DMS79 treated with DMSO at 0.1 percent for 48 hours (cell line): Measurements from ENCODE around the gene B3GNT4.
"Not testable (repeated sequence)": the region's sequence is repeated elsewhere in the genome, so short reads cannot be mapped to it uniquely, and the experiment has no call there.

Experiments used
- DNase-seq: peaks from one replicate; lab custom pipeline; 2025; lab: John Stamatoyannopoulos, UW

Gene B3GNT4

DNA sequence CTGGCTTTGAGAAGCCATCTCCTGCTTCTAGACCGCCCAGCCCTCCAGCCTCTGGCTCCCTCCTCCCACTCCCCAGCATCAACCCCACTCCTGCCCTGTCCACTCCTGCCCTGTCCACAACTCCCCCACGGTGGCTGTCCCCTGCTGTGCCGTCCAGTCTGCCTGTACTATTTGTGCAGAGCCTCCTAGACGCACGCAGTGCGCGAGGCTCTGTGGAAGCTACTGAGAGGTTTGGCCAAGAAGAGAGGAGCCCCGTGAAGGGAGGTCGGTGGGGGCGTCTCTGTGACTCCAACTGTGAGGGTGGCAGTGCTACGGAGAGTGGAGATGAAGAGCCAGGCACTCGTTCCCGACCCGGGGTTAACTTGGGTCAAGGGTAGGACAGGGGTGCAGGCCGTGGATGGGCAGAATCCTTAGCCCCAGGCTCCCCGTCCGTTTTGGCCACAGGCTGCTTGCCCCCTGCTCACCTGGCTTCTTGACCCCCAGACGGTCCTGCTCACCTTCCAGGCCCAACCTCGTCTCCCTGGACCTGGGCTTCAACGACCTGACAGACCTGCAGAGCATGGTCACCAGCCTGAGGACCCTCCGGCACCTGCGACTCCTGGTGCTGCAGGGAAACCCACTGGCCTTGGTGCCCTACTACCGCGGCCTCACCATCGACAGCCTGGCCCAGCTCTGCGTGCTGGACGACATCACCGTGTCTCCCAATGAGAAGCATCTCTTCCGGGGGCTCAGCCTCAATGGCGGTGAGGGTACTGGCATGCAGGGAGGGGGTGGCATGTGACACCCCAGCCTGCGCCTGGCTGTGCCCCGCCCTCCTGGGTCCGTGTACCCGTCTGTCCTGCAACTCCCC lies 13.7 kb upstream of the B3GNT4 start:
- no peak for DNase-seq

DNA sequence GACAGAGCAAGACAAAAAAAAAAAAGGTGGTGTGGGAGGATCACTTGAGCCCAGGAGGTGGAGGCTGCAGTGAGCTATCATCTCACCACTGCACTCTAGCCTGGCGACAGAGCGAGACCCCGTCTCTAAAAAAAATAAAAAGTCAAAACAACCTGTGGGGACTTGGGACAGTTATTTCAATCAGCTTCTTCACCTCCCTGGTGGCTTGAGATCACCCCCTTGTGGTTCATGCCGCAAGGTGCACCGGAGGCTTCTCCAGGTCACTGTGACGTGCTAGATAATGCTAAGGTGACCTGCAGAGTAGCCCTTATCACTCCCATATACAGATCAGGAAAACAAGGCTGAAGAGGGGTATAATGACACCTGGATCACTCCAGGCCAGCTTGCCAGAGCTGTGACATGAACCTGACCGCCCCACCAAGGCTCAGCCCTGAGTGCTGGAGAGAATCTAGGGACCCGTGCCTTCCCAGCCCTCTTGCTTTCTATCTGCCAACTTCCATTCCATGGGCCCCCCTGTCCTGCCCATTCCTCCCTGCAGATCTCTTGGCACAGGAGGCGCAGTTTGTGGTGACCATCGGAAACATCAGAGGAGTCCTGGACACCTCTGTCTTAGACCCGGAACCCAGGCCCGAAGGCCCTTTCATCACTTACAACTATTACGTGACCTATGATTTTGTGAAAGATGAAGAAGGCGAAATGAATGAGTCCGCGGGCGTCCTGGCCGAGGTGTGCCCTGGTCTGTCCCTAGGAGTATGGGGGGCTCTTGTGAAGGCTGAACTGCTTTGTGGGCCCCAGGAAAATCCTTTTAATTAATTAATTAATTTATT lies 12.5 kb upstream of the B3GNT4 start:
- peak; percentile 33 for DNase-seq

DNA sequence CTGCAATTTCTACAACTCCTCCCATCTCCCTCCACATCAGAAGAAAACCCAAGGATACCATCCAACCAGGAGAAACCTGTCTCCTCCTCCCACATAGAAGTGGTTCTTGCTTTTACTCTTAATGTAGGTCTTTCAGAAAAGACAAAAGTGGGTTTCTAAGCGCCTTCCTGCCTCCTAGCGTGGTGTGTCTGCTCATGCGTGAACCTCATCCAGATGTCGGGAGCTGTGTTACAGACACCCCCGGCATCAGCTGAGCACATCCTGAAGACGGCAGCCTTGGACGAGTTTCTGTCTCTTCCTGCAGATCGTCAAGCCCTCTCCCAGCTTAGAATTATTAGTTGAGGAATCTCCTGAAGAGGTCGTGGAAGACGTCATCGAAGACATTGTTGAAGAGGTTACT lies 11.1 kb upstream of the B3GNT4 start:
- no peak for DNase-seq

DNA sequence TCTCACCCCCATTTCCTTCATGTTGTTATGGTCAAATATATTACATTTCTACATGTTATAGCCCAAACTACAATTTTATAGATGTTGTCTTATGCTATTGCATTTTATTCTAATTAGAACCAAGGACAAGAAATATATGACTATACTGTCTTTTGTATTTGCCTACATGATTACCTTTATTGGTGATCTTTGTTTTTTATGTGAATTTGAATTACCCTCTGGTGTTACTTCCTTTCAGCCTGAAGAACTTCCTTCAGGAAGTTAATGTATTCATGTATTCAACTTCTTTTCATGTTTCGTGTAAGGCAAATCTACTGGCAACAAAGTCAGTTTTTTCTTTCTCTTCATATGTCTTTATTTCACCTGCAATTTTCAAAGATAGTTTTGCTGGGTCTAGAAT lies 8.7 kb upstream of the B3GNT4 start:
- DNase-seq, result no peak

DNA sequence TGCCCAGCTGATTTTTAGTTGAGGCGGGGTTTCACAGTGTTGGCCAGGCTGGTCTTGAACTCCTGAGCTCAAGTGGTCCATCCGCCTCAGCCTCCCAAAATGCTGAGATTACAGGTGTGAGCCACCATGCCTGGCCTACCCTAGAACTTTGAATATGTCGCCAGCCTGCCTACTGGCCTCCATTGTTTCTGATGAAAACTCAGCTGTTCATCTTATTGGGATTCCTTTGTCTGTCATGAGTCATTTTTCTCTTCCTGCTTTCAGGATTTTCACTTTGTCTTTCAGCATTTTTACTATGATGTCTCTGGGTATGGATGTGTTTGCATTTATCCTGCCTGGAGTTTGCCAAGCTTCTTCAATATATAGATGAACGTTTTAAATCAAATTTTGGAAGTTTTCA lies 8.1 kb upstream of the B3GNT4 start:
- no peak for DNase-seq

DNA sequence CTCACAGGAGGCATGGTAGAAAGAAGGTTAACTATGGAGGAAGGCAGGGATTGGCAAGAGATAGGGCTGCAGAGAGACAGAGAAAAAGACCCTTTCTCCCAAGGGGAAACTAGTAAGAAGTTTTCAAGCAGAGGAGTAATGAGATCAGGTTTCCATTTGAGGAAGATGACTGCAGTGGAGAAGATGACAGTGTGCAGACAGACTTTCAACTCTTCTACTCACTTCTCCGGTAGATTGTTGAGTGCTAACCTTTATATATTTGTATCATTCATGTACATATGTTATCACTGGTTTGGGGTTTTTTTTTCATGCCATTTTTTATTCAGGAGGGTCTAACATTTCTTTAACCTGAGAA lies 5.9 kb upstream of the B3GNT4 start:
- no peak for DNase-seq

DNA sequence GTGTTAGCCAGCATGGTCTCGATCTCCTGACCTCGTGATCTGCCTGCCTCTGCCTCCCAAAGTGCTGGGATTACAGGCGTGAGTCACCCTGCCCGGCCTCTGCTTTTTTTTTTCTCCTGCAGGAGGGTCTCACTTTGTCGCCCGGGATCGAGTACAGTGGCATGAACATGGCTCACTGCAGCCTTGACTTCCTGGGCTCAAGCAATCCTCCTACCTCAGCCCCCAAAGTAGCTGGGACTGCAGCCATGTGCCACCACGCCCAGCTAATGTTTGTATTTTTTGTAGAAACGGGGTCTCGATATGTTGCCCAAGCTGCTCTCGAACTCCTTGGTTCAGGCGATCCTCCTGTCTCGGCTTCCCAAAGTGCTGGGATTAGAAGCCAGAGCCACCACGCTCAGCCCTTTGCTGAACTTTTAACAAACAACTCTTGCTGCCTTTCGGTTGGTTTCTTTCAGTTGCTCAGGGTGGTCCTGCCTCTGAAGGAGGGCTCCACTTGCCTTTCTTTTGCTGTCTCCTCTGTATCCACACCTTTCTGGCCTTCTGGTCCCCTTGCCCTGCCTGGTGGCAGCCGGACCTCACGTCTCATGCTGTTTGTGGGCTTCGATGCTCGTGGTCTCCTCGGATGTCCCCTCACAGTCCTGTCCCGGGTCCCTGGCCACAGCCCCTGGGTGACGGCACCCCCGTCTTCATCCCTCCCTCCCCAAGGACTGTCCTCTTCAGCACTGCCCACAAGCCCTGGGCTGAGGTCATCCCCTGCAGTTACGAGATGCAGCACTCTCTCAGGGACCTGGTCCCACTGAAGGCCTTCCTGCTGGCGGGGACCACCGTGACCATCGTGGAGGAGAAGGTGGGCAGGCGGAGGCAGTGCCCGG lies 3.8 kb upstream of the B3GNT4 start:
- no peak for DNase-seq

DNA sequence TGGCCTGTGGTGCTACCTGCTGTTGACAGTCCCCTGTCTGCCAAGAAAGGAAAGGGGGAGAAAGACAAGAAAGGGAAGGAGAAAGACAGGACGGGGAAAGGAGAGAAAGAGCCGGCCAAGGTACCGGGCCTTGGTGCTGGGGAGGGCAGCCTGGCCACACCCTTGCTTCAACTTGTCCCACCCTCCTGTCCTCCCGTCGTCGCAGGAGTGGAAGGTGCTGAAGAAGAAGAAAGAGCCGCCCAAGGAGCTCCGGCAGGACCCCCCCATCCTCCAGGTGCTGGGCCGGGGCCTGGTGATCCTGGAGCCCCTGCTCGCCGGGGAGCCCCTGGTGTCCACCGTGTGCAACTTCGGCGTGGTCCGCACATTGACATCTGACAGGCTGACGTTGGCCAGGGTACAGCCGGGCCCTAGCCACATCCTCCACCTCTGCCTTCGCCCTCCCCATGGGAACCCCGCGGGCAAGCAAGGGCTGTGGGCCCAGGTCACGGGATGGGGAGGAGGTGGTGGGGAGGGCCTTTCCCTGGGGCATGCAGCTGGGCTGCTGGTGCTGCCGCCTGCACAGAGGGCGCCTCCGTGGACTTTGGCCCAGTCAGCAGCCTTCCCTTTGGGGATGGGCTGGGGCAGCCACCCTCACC lies 2.9 kb upstream of the B3GNT4 start:
- no peak for DNase-seq

DNA sequence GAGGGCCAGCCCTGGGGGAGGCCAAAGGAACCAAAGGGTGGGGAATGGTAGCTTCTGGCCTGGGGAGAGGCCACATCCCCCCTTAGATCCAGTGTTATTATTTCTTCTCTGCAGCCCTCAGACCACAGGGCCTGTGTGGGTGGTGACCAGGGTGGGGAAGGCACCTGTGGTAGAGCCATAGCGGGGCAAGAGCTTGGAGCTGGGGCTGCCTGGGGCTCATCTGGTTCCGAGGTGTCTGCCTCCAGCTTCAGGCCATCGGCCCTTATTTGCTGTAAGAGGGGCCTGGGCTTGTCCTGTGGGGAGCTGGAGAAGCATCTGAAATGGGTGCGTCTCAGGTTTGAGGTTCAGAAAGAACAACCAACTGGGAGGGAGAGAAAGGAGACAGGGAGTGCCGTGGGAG lies 2.1 kb upstream of the B3GNT4 start:
- DNase-seq, result no peak

DNA sequence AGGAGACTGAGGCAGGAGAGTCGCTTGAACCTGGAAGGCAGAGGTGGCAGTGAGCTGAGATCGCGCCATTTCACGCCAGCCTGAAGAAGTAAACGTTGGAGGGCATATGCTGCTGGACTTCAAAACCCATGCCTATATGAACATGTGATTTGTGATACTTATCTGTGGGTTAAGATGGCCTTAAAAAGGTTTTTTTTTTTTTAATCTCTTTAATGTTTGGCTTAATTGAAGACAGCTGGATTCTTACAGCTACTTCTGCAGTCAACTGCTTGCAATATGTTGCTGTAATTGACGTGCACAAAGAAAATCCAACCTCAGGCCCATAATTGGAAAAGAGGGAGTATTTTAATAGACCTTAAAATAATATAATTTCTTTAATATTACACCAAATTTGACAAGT lies 1.5 kb upstream of the B3GNT4 start:
- no peak for DNase-seq

DNA sequence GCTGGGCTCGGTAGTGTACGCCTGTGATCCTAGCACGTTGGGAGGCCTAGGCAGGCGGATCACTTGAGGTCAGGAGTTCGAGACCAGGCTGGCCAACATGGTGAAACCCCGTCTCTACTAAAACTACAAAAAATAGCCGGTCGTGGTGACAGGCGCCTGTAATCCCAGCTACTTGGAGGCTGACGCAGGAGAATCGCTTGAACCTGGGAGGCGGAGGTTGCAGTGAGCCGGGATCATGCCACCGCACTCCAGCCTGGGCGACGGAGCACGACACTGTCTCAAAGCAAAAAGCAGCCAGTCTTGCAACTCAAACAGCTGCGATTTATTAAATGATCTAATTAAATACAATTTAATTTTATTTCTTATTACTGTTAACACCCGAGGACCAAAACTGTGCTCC lies 698 bp upstream of the B3GNT4 start:
- DNase-seq, result not testable (repeated sequence)

DNA sequence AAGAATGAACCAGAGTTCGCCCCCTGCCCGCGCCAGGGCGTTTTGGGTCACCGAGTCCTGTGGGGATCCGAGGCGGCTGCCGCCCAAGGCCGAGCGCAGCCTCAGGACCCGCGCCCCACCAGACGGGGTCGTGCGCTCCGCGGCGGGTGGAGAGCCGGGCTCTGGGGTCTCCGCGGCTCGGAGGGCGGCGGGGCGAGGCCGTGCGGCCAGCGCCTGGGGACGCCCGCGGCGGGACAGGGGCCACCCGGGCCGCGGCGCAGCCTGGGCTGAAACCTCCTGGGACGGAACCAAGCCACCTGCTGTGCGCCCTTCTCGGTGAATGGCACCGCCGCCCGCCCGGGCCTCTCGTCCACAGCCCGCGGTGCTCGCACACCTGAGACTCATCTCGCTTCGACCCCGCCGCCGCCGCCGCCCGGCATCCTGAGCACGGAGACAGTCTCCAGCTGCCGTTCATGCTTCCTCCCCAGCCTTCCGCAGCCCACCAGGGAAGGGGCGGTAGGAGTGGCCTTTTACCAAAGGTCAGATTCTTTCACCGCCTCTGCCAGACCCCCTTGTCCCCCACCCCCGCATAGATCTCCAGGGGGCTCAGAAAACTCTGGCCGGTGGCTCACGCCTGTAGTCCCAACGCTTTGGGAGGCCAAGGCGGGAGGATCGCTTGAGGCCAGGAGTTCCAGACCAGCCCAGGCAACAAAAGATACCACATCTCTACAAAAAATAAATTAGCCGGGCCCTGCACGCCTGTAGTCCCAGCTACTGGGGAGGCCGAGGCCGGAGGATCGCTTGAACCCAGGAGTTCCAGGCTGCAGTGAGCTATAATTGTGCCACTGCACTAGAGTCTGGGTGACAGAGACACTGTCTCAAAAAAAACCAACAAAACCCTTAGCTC lies 901 bp downstream of the B3GNT4 start:
- peak; percentile 5 for DNase-seq

DNA sequence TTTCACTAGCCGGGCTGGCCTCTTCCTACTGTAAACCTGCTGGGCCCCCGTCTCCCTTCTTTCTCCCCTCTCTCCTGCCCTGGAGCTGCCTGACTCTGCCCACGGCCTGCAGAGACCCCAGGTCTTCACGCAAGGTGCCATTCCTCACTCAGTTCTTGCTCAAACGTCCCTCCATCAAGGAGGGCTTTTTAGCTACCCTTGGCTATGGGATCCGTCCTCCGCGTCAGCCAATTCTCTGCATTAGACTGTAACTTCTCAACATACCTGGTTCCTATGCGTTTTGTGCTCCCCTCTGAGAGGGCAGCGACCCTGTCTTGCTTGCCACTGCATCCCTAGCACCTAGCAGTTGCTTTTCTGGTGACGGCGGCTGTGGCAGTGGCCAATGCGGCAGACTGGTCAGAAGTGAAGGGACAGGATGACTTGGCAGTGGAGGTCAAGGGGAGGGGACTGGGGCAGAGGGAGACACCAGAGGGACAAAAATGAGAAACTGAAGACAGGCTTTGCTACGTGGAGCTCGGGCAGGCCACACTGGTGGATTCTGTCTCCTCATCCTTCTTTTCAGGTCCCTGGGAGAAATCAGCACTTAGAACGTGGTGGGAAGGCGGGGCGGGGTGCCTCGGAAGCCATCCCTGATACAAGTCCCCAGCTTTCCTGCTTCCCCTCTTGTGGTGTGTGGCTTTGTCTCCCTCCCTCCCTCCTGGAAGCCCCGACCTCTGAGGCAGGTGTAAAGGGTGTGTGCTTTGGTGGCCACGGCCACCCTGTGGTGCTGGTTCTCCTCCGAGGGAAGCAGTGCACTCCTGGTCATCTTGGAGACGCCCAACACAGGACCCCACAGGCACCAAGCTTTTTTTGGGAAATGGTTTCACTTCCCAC lies 1.8 kb downstream of the B3GNT4 start:
- no peak for DNase-seq

DNA sequence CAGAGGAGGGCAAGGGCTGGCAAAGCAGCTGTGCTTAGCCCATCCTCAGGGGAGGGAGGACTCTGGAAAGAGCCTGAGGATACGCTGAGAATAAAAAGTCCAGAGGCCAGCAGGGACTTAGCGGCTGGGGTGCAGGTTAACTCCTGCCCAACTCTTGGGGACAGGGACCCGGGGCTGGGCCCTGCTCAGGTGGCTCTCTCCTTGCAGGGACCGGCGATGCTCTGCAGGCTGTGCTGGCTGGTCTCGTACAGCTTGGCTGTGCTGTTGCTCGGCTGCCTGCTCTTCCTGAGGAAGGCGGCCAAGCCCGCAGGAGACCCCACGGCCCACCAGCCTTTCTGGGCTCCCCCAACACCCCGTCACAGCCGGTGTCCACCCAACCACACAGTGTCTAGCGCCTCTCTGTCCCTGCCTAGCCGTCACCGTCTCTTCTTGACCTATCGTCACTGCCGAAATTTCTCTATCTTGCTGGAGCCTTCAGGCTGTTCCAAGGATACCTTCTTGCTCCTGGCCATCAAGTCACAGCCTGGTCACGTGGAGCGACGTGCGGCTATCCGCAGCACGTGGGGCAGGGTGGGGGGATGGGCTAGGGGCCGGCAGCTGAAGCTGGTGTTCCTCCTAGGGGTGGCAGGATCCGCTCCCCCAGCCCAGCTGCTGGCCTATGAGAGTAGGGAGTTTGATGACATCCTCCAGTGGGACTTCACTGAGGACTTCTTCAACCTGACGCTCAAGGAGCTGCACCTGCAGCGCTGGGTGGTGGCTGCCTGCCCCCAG lies 2.8 kb downstream of the B3GNT4 start:
- DNase-seq, result no peak

DNA sequence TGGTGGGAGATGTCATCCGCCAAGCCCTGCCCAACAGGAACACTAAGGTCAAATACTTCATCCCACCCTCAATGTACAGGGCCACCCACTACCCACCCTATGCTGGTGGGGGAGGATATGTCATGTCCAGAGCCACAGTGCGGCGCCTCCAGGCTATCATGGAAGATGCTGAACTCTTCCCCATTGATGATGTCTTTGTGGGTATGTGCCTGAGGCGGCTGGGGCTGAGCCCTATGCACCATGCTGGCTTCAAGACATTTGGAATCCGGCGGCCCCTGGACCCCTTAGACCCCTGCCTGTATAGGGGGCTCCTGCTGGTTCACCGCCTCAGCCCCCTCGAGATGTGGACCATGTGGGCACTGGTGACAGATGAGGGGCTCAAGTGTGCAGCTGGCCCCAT lies 3.5 kb downstream of the B3GNT4 start:
- DNase-seq, result no peak

DNA sequence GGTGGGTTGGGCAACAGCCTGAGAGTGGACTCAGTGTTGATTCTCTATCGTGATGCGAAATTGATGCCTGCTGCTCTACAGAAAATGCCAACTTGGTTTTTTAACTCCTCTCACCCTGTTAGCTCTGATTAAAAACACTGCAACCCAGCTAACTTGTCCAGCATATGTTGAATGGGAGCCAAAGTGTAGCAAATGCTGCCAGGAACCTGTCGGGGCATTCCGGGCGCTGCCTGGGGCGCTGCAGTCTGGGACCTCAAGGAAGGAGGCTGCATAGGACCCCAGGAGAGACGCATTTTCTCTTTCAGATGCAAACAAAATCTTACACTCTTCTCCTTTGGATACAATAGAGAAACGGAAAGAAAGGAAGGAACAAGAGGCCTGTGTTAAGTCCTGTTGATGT lies 3.9 kb downstream of the B3GNT4 start:
- DNase-seq, result no peak

DNA sequence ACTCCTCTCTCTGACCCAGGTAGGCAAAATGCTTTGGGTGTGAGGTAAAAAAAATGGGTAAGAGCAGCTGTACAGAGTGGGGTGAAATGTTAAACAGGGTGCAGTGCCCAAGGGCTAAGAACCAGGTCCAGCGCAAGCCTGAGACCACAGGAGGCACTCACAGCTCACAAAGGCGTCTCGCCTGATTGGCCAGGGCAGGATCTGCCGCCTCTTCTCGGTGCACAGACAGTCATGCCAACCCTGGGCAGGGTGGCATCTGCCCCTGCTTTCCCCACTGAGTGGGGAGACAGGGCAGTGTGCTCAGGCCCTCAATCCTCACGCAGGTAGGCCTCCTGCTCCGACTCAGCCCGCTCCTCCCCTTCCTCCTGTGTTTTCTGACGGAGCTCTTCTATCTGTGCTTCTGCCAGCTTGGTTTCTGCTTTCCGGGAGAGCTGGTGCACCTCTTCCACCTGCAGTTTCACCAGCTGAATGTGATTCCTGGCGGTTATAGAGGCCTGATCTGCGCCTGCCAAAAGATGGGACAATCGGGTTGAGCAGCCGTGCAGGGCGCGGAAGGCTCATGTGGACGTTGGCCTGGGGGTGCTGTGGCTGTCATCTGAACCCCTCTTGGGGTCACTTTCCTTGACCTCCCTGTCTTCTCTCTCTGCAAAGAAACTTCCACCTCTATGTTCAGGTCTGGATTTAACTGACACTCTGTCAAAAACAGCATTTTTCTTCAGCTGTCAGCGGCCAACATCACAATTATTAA lies 4.7 kb downstream of the B3GNT4 start:
- DNase-seq, result no peak

DNA sequence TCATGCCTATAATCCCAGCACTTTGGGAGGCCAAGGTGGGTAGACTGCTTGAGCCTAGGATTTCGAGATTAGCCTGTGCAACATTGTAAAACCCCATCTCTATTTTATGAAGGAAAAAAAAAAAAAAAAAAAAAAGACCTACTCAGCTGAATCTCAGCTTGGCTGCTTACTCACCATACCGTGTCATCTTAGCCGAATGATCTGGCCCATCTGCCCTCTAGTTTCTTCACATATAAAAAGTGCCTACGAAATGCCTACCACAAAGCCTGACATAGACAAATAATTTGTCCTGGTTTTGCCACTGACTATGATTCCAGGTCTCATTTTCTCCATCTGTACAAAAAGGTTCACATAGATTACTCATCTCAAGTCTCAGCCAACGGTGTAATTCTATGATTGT lies 12.3 kb downstream of the B3GNT4 start:
- DNase-seq, result no peak

DNA sequence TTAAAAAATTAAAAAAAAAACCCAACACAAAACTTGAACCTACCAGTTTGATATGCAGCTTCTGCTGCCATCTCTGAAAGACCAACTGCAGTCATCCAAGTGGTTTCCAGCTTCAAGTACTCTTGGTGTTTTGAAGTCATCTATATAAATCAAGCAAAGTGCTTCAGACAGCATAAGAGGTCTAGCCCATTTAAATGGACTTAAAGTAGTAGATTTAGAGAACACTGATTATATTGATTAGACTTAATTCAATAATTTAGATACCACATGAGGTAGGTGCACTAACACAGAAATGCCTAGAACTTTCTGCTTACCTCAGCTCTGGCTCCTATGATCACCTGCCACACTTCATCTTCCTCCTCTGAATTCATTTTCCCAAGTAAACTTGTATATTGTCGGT lies 12.9 kb downstream of the B3GNT4 start:
- DNase-seq, result no peak
